Measurements from ENCODE around the gene RASSF8.

Gene RASSF8

DNA sequence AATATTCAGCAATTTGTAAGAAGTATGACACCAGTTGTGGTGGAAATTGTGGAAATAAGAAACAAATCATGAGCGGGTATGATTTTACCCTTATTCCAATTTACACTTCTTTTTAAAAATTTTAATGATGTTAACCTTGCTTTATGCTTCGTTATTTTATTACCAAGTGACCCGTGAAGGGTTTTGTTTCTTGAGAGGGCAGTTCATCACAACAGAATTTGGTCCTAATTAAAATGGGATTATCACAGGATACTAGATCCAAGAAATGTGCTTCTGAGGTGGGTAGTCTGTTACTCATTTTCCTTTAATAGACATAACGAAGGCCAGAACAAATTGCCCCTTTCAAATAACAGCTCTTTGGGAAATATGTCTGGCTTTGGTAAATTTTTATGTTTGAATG is 25.5 kb upstream of the RASSF8 start:
- Histone ChIP-seq H3K27ac (no peak overlapping the region), H3K36me3 (replicated peaks) (no peaks in the 10 kb centered on the region), H3K27me3 (replicated peaks) (no peaks in the 10 kb centered on the region), H3K4me3 (ENCODE audit: low read depth, low read length) (no peak overlapping the region)
- DNase-seq, result no peak
- TF ChIP-seq, protein P1, sequence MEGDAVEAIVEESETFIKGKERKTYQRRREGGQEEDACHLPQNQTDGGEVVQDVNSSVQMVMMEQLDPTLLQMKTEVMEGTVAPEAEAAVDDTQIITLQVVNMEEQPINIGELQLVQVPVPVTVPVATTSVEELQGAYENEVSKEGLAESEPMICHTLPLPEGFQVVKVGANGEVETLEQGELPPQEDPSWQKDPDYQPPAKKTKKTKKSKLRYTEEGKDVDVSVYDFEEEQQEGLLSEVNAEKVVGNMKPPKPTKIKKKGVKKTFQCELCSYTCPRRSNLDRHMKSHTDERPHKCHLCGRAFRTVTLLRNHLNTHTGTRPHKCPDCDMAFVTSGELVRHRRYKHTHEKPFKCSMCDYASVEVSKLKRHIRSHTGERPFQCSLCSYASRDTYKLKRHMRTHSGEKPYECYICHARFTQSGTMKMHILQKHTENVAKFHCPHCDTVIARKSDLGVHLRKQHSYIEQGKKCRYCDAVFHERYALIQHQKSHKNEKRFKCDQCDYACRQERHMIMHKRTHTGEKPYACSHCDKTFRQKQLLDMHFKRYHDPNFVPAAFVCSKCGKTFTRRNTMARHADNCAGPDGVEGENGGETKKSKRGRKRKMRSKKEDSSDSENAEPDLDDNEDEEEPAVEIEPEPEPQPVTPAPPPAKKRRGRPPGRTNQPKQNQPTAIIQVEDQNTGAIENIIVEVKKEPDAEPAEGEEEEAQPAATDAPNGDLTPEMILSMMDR (IDR thresholded peaks at IDR 0.05; ENCODE audit: low read depth, low read length, missing control alignments), result no peak
- in situ Hi-C loops (cut with HindIII; ENCODE audit: low pct_ligation_motif_present, low sequenced_read_pairs), result no loop called here

DNA sequence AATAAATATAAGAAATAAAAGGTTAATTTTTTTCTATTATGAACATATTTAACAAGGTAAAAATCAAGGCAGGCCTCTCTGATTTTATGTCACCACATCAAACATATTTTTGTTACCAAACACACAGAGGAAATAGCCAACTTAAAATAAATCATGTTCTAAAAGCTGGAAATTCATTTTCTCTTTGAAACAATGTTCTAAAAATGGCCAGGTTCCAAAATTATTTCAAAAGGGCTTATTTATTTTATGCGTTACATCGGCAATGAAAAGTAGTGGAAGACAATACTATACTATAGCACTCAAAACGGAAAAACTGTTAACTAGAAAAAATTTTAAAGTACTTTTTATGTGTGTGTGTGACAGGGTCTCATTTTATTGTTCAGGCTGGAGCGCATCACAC is 24.0 kb upstream of the RASSF8 start:
- in situ Hi-C loops (cut with HindIII; ENCODE audit: low pct_ligation_motif_present, low sequenced_read_pairs), result no loop called here
- no peaks in the 10 kb centered on the region for H3K36me3 ChIP-seq (replicated peaks)
- no peak overlapping the region for H3K4me3 ChIP-seq (ENCODE audit: low read depth, low read length)
- DNase-seq, result no peak
- no peak overlapping the region for H3K27ac ChIP-seq
- no peaks in the 10 kb centered on the region for H3K27me3 ChIP-seq (replicated peaks)
- TF ChIP-seq, protein P1 (IDR thresholded peaks at IDR 0.05; ENCODE audit: low read depth, low read length, missing control alignments), result no peak

DNA sequence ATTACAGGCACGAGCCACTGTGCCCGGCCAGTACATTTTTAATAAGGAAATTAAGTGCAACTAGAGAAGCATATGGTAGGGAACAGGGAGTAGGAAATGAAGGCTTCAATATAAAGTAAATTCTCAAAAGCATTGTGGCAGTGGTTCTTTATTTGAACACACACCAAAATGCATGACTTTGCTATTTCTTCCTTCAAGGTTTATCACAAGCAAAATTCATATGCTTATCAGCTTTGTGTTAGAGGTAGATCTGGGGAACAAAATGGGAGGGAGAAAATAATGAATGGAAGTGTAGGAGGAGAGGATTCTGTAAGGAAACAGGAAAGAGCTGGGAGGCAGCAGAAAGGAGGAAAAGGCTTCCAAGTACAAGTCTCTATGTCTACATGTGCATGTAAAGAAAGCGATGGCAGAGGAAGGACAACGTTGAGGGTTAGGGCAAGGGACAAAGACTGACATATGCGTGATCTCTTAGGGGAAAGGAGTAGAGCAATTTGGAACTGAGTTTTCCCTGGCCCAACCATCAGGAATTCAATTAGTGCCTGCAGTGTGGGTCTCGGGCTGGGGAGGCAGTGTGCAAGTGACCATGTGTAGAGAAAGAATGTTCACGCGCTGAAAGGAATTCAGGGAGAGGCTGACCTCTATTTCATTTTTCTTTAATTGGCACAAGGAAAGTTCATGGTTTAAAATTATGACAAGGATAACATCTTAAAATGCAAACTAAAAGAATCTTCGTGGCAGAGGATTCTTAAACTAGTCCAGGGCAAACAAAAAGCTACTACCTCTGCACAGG is 22.9 kb upstream of the RASSF8 start:
- Histone ChIP-seq H3K4me3 (ENCODE audit: low read depth, low read length) (no peak overlapping the region), H3K27ac (no peak overlapping the region), H3K27me3 (replicated peaks) (no peaks in the 10 kb centered on the region), H3K36me3 (replicated peaks) (no peaks in the 10 kb centered on the region)
- DNase-seq, result no peak
- TF ChIP-seq, protein P1 (IDR thresholded peaks at IDR 0.05; ENCODE audit: low read depth, low read length, missing control alignments), result no peak
- in situ Hi-C loops (cut with HindIII; ENCODE audit: low pct_ligation_motif_present, low sequenced_read_pairs), result no loop called here

DNA sequence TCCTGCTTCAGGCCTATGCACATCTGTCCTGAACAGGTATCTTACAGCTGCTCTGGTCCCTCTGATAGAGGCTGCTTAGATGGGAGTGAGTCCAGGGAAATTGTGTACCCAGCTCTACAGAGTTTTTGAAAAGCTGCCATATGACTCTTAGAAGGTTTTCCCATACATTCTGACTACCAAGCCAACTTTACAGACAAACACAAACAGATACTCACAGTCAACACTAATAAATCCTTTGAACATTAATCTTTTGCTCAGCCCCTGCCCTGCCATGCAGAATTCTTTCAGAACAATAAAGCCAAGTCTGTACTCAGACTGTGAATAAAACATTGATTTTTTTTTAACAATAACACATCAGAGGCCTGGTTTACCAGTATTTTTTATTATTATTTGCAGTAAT is 21.4 kb upstream of the RASSF8 start:
- Histone ChIP-seq H3K27me3 (replicated peaks) (no peaks in the 10 kb centered on the region), H3K27ac (no peak overlapping the region), H3K4me3 (ENCODE audit: low read depth, low read length) (no peak overlapping the region), H3K36me3 (replicated peaks) (no peaks in the 10 kb centered on the region)
- DNase-seq, result no peak
- in situ Hi-C loops (cut with HindIII; ENCODE audit: low pct_ligation_motif_present, low sequenced_read_pairs), result no loop called here
- TF ChIP-seq, protein P1 (IDR thresholded peaks at IDR 0.05; ENCODE audit: low read depth, low read length, missing control alignments), result no peak

DNA sequence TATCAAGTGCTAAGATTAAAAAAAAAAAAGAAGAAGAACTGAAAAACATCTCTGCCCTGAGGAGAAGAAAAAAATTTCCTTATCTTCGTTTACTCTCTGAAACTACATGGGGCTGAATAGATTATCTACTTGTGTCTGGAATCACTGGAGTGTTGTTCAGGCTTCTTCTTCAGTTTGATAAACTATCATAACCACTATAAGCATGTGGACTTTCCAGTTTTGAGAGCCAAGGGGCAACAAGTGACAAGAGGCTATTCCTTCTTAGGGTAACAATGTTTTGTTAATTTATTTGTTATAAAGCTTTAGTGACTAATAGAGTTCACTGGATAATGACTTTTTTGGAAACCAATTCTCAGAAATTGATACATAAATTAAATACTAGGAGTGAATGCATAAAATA is 19.9 kb upstream of the RASSF8 start:
- no peaks in the 10 kb centered on the region for H3K36me3 ChIP-seq (replicated peaks)
- DNase-seq, result no peak
- TF ChIP-seq, protein P1 (IDR thresholded peaks at IDR 0.05; ENCODE audit: low read depth, low read length, missing control alignments), result no peak
- in situ Hi-C loops (cut with HindIII; ENCODE audit: low pct_ligation_motif_present, low sequenced_read_pairs), result no loop called here
- no peak overlapping the region for H3K27ac ChIP-seq
- H3K27me3 ChIP-seq (replicated peaks), result no peaks in the 10 kb centered on the region
- H3K4me3 ChIP-seq (ENCODE audit: low read depth, low read length), result no peak overlapping the region

DNA sequence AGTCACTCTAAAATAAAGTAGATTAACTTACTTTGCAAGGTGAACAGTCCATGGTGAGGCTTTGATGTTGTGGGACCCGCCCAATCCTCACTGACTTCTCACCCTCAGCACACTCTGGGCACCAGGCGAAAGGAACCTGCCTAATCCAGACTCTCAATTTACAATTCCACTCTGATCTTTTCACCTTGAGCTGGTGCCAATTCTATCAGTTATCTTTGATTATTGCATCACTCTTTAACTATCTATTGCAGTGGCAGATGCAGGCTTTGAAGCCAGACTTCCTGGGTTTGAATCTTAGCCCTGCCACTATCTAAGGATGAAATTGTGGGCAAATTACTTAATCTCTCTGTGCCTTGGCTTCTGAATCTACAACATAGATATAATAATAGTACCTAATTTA is 18.9 kb upstream of the RASSF8 start:
- H3K4me3 ChIP-seq (ENCODE audit: low read depth, low read length), result no peak overlapping the region
- TF ChIP-seq, protein P1 (IDR thresholded peaks at IDR 0.05; ENCODE audit: low read depth, low read length, missing control alignments), result no peak
- H3K36me3 ChIP-seq (replicated peaks), result no peaks in the 10 kb centered on the region
- no peaks in the 10 kb centered on the region for H3K27me3 ChIP-seq (replicated peaks)
- no peak for DNase-seq
- no peak overlapping the region for H3K27ac ChIP-seq
- in situ Hi-C loops (cut with HindIII; ENCODE audit: low pct_ligation_motif_present, low sequenced_read_pairs), result no loop called here

All from brain microvascular endothelial cell (primary cell).